K562 (cell line): ENCODE results near the gene SETDB2. TPM values are rescaled to one million over a fixed set of nuclear protein-coding genes. Genes with fewer than 3 reads are reported as not detected.
A peak's percentile ranks its signal among the peaks of the same experiment; 100 is the strongest.

Experiments
- ARID3A ChIP-seq: IDR thresholded peaks from 2 replicates; pipeline ENCODE4 v1.6.1; 2012; ENCODE audit warnings: low read depth, low read length, improper control_type of control experiment, borderline replicate concordance
- CREB5 ChIP-seq: fragments of 250-450 bp; sonication (Bioruptor Pico); IDR thresholded peaks from 2 replicates; pipeline ENCODE4 v1.5.0; 2020; ENCODE audit warnings: mild to moderate bottlenecking
- NKRF ChIP-seq: fragments of 450-650 bp; IDR thresholded peaks from 2 replicates; pipeline ENCODE4 v1.6.1; 2016; ENCODE audit warnings: borderline replicate concordance
- NRF1 ChIP-seq, 2 experiments: fragments of 450-650 bp; IDR thresholded peaks in 1 of 2; conservative IDR thresholded peaks in 1 of 2; 2 replicates each; pipeline ENCODE4 v1.6.1; 2014; ENCODE audit warnings: mild to moderate bottlenecking in 2 of 2
- RBBP5 ChIP-seq: fragments of 200-600 bp; sonication (generic); IDR thresholded peaks from 2 replicates; pipeline ENCODE4 v1.6.1; 2012; ENCODE audit warnings: borderline replicate concordance, mild to moderate bottlenecking, low read length, control low read depth, inconsistent platforms; ENCODE audit not compliant: insufficient read depth, poor library complexity, severe bottlenecking
- SAP30 ChIP-seq: fragments of 200-600 bp; sonication (generic); IDR thresholded peaks from 2 replicates; pipeline ENCODE4 v1.6.1; 2012; ENCODE audit warnings: borderline replicate concordance, low read depth, mild to moderate bottlenecking, moderate library complexity, low read length, control low read depth, inconsistent platforms; ENCODE audit not compliant: insufficient read depth, poor library complexity, severe bottlenecking
- SMARCC2 ChIP-seq: fragments of 450-650 bp; IDR thresholded peaks from 2 replicates; pipeline ENCODE4 v1.6.1; 2017; ENCODE audit warnings: antibody characterized with exemption, moderate library complexity, mild to moderate bottlenecking, low read depth
- TGIF2 ChIP-seq: sonication (generic); formaldehyde crosslinking; IDR thresholded peaks from 2 replicates; pipeline ENCODE4 v1.8.1; 2022; ENCODE audit warnings: mild to moderate bottlenecking, missing genetic modification reagents, moderate library complexity
- ZBTB33 ChIP-seq: sonication (generic); formaldehyde crosslinking; IDR thresholded peaks from 2 replicates; pipeline ENCODE4 v1.8.1; 2023; ENCODE audit warnings: mild to moderate bottlenecking, missing genetic modification reagents
- ZNF518B ChIP-seq: fragments of 250-450 bp; sonication (Bioruptor Pico); IDR thresholded peaks from 2 replicates; pipeline ENCODE4 v1.5.0; 2021; ENCODE audit warnings: mild to moderate bottlenecking, moderate library complexity
- polyA plus RNA-seq, 8 experiments: library from polyadenylated mRNA; depleted of rRNA in 4 of 8; stranded (reverse) in 5 of 8; unstranded in 3 of 8; fragments of >200 nt; fragmentation: Nextera tagmentation in 2 of 8; fragmentation: Illumina TruSeq in 1 of 8; extraction: Ambion mirVana in 2 of 8; extraction: Trizol in 1 of 8; gene quantifications; 2 replicates each; pipeline versions ENCODE4 v1.2.1 to v1.2.3, GENCODE V29; 2011 to 2014; ENCODE audit warnings: inconsistent platforms in 1 of 8, missing spikeins in 1 of 8
- total RNA-seq, 7 experiments: library from RNA; depleted of rRNA in 6 of 7; stranded (reverse); fragments of >200 nt in 6 of 7; fragmentation: Illumina TruSeq in 2 of 7; extraction: Trizol in 2 of 7; gene quantifications; 2 replicates each; pipeline versions ENCODE4 v1.2.1 to v1.2.3, GENCODE V29; 2011 to 2021; ENCODE audit warnings: low replicate concordance in 1 of 7

The SETDB2 gene
- total and polyA plus RNA-seq, 9 of the 15 experiments (the other 6 are each of a cell fraction or from before 2014, with no cell fraction given) = 1.0 to 9.0 (median 6.1) TPM

GRCh38 chr13:49495783-49496762 lies 52.0 kb downstream of the SETDB2 start, which contains the start of gene PHF11 (continued):
- TF ChIP-seq NKRF (no peak), ZNF518B (no peak), SAP30 (no peak), ARID3A (no peak), TGIF2 (no peak), ZBTB33 (CRISPR knock-in tag) (peak; percentile 82), NRF1 (conservative IDR thresholded peaks at IDR 0.05 in 1 of 2, IDR thresholded peaks at IDR 0.05 in 1 of 2) (peak; percentile 73), RBBP5 (peak; percentile 39), CREB5 (no peak), SMARCC2 (no peak)
